HepG2 (cell line): ENCODE data around the gene TAP1. TPM values are rescaled to one million over a fixed set of nuclear protein-coding genes. Genes with fewer than 3 reads are reported as not detected.

Source experiments
- ATAC-seq: fragments of 200-7000 bp; cut with Tn5 transposase; 3 replicates; pipeline ENCODE4 v1.9.1; 2020; ENCODE audit warnings: mild to moderate bottlenecking, moderate library complexity
- BruUV-seq: library from RNA; stranded (reverse); fragments of 400-500 nt; replicated peaks from 2 replicates; lab custom pipeline; 2021; lab: Mats Ljungman, UMichigan
- CTCF ChIA-PET: fragments of 300-600 bp; formaldehyde crosslinking; extraction: SDS; loops from one replicate; lab custom pipeline; 2021; ENCODE audit warnings: low total read pairs, inconsistent platforms, low intra/inter-chr PET ratio; lab: Yijun Ruan, JAX
- POLR2A ChIA-PET: fragments of 350-600 bp; sonication (Branson Sonifier 250); formaldehyde crosslinking; loops from one replicate; lab custom pipeline; 2020; ENCODE audit warnings: antibody characterized with exemption, inconsistent platforms; lab: Yijun Ruan, JAX
- DNase-seq: peaks from one replicate; pipeline ENCODE4 v3.0.0-alpha.2; 2015; ENCODE audit warnings: low spot score
- FAIRE-seq: peaks from 3 replicates; lab custom pipeline; 2011; peaks lifted over from hg19 to GRCh38; lab: Jason Lieb, UNC
- H2AFZ ChIP-seq: one replicate; pipeline ENCODE4 v1.6.1; 2011; ENCODE audit warnings: low read length, inconsistent platforms
- H3K27ac ChIP-seq: fragments of 300-600 bp; 3 replicates; pipeline ENCODE4 v1.8.0; 2011; ENCODE audit warnings: mixed run types, mild to moderate bottlenecking, mixed read lengths, low read length, inconsistent platforms; ENCODE audit not compliant: insufficient read depth; ENCODE audit errors: extremely low read length
- H3K27me3 ChIP-seq, 2 experiments: fragments of 200-600 bp in 1 of 2; 2 replicates in 1 of 2; 3 replicates in 1 of 2; pipeline versions ENCODE4 v1.6.0 to v1.8.0; 2011; ENCODE audit warnings: low read length in 2 of 2, mild to moderate bottlenecking in 2 of 2, moderate library complexity in 2 of 2, inconsistent platforms in 1 of 2; ENCODE audit not compliant: insufficient read depth in 2 of 2, control insufficient read depth in 1 of 2
- H3K36me3 ChIP-seq, 2 experiments: fragments of 200-600 bp in 1 of 2; replicated peaks in 1 of 2; 2 replicates in 1 of 2; 3 replicates in 1 of 2; pipeline versions ENCODE4 v1.5.1 to v1.8.0; 2011; ENCODE audit warnings: low read length in 2 of 2, inconsistent platforms in 1 of 2; ENCODE audit not compliant: insufficient read depth in 2 of 2, control insufficient read depth in 1 of 2
- H3K4me1 ChIP-seq: 2 replicates; pipeline ENCODE4 v1.5.1; 2012; ENCODE audit warnings: low read length, inconsistent platforms; ENCODE audit not compliant: insufficient read depth
- H3K4me2 ChIP-seq: 2 replicates; pipeline ENCODE4 v1.6.0; 2011; ENCODE audit warnings: low read depth, low read length, inconsistent platforms
- H3K4me3 ChIP-seq, 3 experiments: fragments of 200-600 bp in 1 of 3; sonication (generic), shearing (Covaris generic) in 1 of 3; replicated peaks in 1 of 3; 2 replicates each; pipeline ENCODE4 v1.5.1; 2011 to 2016; ENCODE audit warnings: low read length in 3 of 3, inconsistent platforms in 2 of 3, low read depth in 2 of 3, mild to moderate bottlenecking in 2 of 3, control low read depth in 1 of 3, mixed read lengths in 1 of 3; ENCODE audit not compliant: insufficient read depth in 1 of 3
- H3K79me2 ChIP-seq: one replicate; pipeline ENCODE4 v1.6.1; 2011; ENCODE audit warnings: low read length, inconsistent platforms; ENCODE audit not compliant: insufficient read depth
- H3K9ac ChIP-seq: 2 replicates; pipeline ENCODE4 v1.6.0; 2011; ENCODE audit warnings: mild to moderate bottlenecking, low read depth, low read length, inconsistent platforms; ENCODE audit not compliant: insufficient read depth
- H3K9me3 ChIP-seq: 2 replicates; pipeline ENCODE4 v1.5.1; 2012; ENCODE audit warnings: mild to moderate bottlenecking, low read length
- H4K20me1 ChIP-seq: 2 replicates; pipeline ENCODE4 v1.6.0; 2011; ENCODE audit warnings: inconsistent platforms, mild to moderate bottlenecking, low read length, moderate library complexity; ENCODE audit not compliant: insufficient read depth
- DMAP1 ChIP-seq: IDR thresholded peaks from 2 replicates; pipeline ENCODE4 v1.6.1; 2016
- HMG20B ChIP-seq: conservative IDR thresholded peaks from 2 replicates; pipeline ENCODE4 v1.6.1; 2016; ENCODE audit warnings: missing genetic modification reagents, missing compliant biosample characterization
- NCOA2 ChIP-seq: sonication (generic); formaldehyde crosslinking; IDR thresholded peaks from 2 replicates; pipeline ENCODE4 v1.8.0; 2022; ENCODE audit warnings: inconsistent platforms
- NRL ChIP-seq: sonication (generic); formaldehyde crosslinking; IDR thresholded peaks from 2 replicates; pipeline ENCODE4 v1.5.0; 2020; ENCODE audit warnings: missing genetic modification reagents, mild to moderate bottlenecking, moderate library complexity, borderline replicate concordance
- ONECUT2 ChIP-seq: sonication (generic); formaldehyde crosslinking; IDR thresholded peaks from 2 replicates; pipeline ENCODE4 v1.4.0; 2020; ENCODE audit warnings: missing genetic modification reagents
- SP5 ChIP-seq: IDR thresholded peaks from 2 replicates; pipeline ENCODE4 v1.6.1; 2016; ENCODE audit warnings: low read depth, borderline replicate concordance
- SPEN ChIP-seq: sonication (generic); formaldehyde crosslinking; IDR thresholded peaks from 2 replicates; pipeline ENCODE4 v1.5.1; 2020; ENCODE audit warnings: low read depth, mild to moderate bottlenecking, missing genetic modification reagents
- ZFP36 ChIP-seq: fragments of 150-350 bp; IDR thresholded peaks from 2 replicates; pipeline ENCODE4 v1.6.1; 2018; ENCODE audit warnings: borderline replicate concordance, low read length, low read depth; ENCODE audit not compliant: partially characterized antibody
- ZMAT5 ChIP-seq: sonication (generic); formaldehyde crosslinking; IDR thresholded peaks from 2 replicates; pipeline ENCODE4 v1.5.0; 2020; ENCODE audit warnings: mild to moderate bottlenecking, low read depth, missing genetic modification reagents, borderline replicate concordance
- ZNF10 ChIP-seq: sonication (generic); formaldehyde crosslinking; IDR thresholded peaks from 2 replicates; pipeline ENCODE4 v1.4.0; 2020; ENCODE audit warnings: mild to moderate bottlenecking, low read depth, missing genetic modification reagents, borderline replicate concordance
- ZNF253 ChIP-seq: sonication (generic); formaldehyde crosslinking; IDR thresholded peaks from 2 replicates; pipeline ENCODE4 v1.8.0; 2022; ENCODE audit warnings: mild to moderate bottlenecking, missing genetic modification reagents, borderline replicate concordance
- ZNF280D ChIP-seq: sonication (generic); formaldehyde crosslinking; IDR thresholded peaks from 2 replicates; pipeline ENCODE4 v1.5.1; 2020; ENCODE audit warnings: mild to moderate bottlenecking, missing genetic modification reagents
- ZNF468 ChIP-seq: sonication (generic); formaldehyde crosslinking; IDR thresholded peaks from 2 replicates; pipeline ENCODE4 v1.8.0; 2022; ENCODE audit warnings: mild to moderate bottlenecking, moderate library complexity, missing genetic modification reagents
- ZNF562 ChIP-seq: sonication (generic); formaldehyde crosslinking; IDR thresholded peaks from 2 replicates; pipeline ENCODE4 v1.8.0; 2022; ENCODE audit warnings: missing genetic modification reagents, borderline replicate concordance
- ZNF670 ChIP-seq: sonication (generic); formaldehyde crosslinking; IDR thresholded peaks from 2 replicates; pipeline ENCODE4 v1.8.0; 2022; ENCODE audit warnings: mild to moderate bottlenecking, missing genetic modification reagents, borderline replicate concordance
- WGBS: methylation state at CpG from one replicate; pipeline ENCODE4 v1.1.6; 2017; ENCODE audit warnings: low lambda C conversion rate; 5-methylcytosine and 5-hydroxymethylcytosine counted together
- in situ Hi-C: cut with HindIII; loops from 2 replicates; pipeline ENCODE4 v1.10.0; 2017; ENCODE audit warnings: low pct_unique_long_range_greater_than_20kb; ENCODE audit not compliant: extremely low pct_ligation_motif_present
- intact Hi-C: fragments of 100-400 bp; cut with micrococcal nuclease; formaldehyde crosslinking; loops from one replicate; pipeline ENCODE4 v1.10.0; 2022; ENCODE audit not compliant: unreplicated experiment
- polyA plus RNA-seq, 8 experiments: library from polyadenylated mRNA; depleted of rRNA in 3 of 8; stranded (reverse) in 7 of 8; unstranded in 1 of 8; fragments of >200 nt; fragmentation: Illumina TruSeq in 4 of 8; extraction: Trizol in 4 of 8; gene quantifications; 2 replicates each; pipeline versions ENCODE4 v1.2.1 to v1.2.3, GENCODE V29; 2011 to 2016; ENCODE audit warnings: low read depth in 4 of 8, missing spikeins in 1 of 8, mixed read lengths in 1 of 8; ENCODE audit not compliant: insufficient read depth in 1 of 8
- total RNA-seq, 5 experiments: library from RNA; depleted of rRNA; stranded (reverse); fragments of >200 nt; fragmentation: Illumina TruSeq; extraction: Trizol; gene quantifications; 2 replicates each; pipeline ENCODE4 v1.2.3, GENCODE V29; 2016; ENCODE audit warnings: low read depth in 1 of 5

Gene TAP1
- total and polyA plus RNA-seq, 2 of the 13 experiments (the other 11 are each of a cell fraction or from before 2014, with no cell fraction given), result 31.2 to 52.2 TPM

GRCh38 chr6:32853541-32854375, at the start of gene TAP1, which contains the start of gene PSMB9 (continued):
- no peak for TF ChIP-seq HMG20B (CRISPR knock-in tag)
- TF ChIP-seq NRL (CRISPR knock-in tag), result peak; percentile 76
- no peak for TF ChIP-seq ZNF280D (CRISPR knock-in tag)
- TF ChIP-seq ZMAT5 (CRISPR knock-in tag), result no peak
- TF ChIP-seq SP5 (CRISPR knock-in tag), result peak; percentile 89
- TF ChIP-seq NCOA2 (CRISPR knock-in tag), result peak; percentile 14; the same call in 1 of the 2 replicates
- TF ChIP-seq ZNF468, result no peak
- TF ChIP-seq ZNF562 (CRISPR knock-in tag), result no peak

- WGBS, result 0% methylated on average over 8 of the region's 8 CpGs
- ATAC-seq, result peak; percentile 56
- in situ Hi-C loops, result no loop called here
- no peaks in the 10 kb centered on the region; a peak in 1 of 5 replicates for H3K27me3 ChIP-seq
- H3K9ac ChIP-seq, result peak overlapping the region; percentile 75
- peaks cover 2% of the 10 kb centered on the region for H3K79me2 ChIP-seq
- CTCF ChIA-PET, result no interaction called here
- peak overlapping the region; percentile 66 to 90 (median 74) for H3K4me3 ChIP-seq
- no peak for DNase-seq
- peaks cover 25% of the 10 kb centered on the region for H3K4me1 ChIP-seq
- no peaks in the 10 kb centered on the region for H3K36me3 ChIP-seq
- POLR2A ChIA-PET, result interaction anchor here (0.5 to 2.8 kb wide), 18 partner anchors 8 to 305 kb away, joined by 3 to 106 read pairs (median 9); partner anchors contain the start of genes BRD2, HLA-DMA, PSMB9 and TAP1
- BruUV-seq, result no TSS peak
- intact Hi-C loops, result no loop called here
- H3K27ac ChIP-seq, result peak overlapping the region; percentile 64
- no peak for FAIRE-seq
- peak overlapping the region; percentile 92 for H3K4me2 ChIP-seq
- no peaks in the 10 kb centered on the region for H3K9me3 ChIP-seq
- no peaks in the 10 kb centered on the region for H4K20me1 ChIP-seq
- H2AFZ ChIP-seq, result peak overlapping the region; percentile 83
- no peak for TF ChIP-seq ZNF10 (CRISPR knock-in tag)
- TF ChIP-seq ONECUT2, result no peak
- TF ChIP-seq SPEN, result no peak
- TF ChIP-seq ZFP36, result no peak
- no peak for TF ChIP-seq ZNF670 (CRISPR knock-in tag)
- TF ChIP-seq ZNF253 (CRISPR knock-in tag), result 0 out of 2 replicates have a peak, but pooled peaks have one; percentile 7
- 0 out of 2 replicates have a peak, but pooled peaks have one; percentile 5 for TF ChIP-seq DMAP1
Observed at GRCh38 chr6:32895006-32895345, 41.5 kb upstream of the TAP1 start.
